GM21360 (cell line): ENCODE data around the gene APMAP.

Experiments used
- ATAC-seq: cut with Tn5 transposase; IDR thresholded peaks from one replicate; pipeline ENCODE4 v1.9.1; 2021; ENCODE audit warnings: mild to moderate bottlenecking, moderate library complexity; ENCODE audit not compliant: unreplicated experiment

Gene APMAP

GRCh38 chr20:24915440-24915839, 77.1 kb downstream of the APMAP start:
- ATAC-seq: no peak

- no peak for ATAC-seq
Observed at GRCh38 chr20:24914388-24915241, 77.9 kb downstream of the APMAP start.

GRCh38 chr20:24913076-24913628, 79.4 kb downstream of the APMAP start:
- ATAC-seq: no peak
